ENCODE results near the gene LRRC32. TPM values are rescaled to one million over a fixed set of nuclear protein-coding genes. Genes with fewer than 3 reads are reported as not detected.
A peak's percentile ranks its signal among the peaks of the same experiment; 100 is the strongest.

The LRRC32 gene
- total and polyA plus RNA-seq, 9 of the 15 experiments (the other 6 are each of a cell fraction or from before 2014, with no cell fraction given): 0.10 to 0.50 (median 0.19) TPM; not detected in 5

DNA sequence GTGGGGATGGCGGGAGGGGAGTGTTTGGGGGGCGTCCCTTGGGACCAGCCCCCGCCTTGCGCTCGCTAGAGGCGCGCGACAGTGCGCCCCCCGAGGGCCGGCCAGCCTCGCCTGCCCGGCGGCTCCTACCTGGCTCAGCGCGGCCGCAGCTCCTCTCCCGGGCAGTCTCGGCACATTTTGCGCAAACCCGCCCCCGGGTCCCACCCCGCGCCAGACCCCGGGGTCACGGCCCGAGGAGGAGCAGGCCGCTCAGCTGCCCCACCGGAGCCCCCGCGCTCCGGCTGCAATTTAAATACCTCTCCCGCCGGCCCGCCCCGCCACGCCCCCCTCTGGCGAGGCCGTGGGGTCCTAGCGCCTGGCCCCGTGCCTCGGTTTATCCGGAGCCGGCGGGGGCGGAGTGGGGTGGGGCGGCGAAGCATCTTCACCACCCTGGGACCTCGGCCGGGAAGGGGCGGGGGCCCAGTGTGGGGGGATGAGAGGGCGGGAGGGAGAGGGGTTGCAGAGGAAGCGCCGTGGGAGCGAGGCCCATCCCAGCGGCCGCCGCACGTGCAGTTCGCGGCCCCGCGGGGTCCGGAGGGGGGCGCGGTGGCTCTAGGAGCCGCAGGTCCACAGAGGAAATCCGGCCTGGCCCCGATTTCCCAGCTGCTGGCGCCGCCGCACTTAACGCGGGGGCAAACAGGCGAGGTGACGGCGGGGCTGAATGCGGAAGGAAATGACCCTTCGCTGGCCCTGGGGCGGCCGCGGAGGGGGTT lies at the start of gene LRRC32 (continued):
- TF ChIP-seq SAP30 (IDR thresholded peaks at IDR 0.05; ENCODE audit: borderline replicate concordance, insufficient read depth, low read depth, low read length, poor library complexity, severe bottlenecking) (peak; percentile 3), SMAD3 (CRISPR knock-in tag; conservative IDR thresholded peaks at IDR 0.05) (no peak), ZNF780A (CRISPR knock-in tag; IDR thresholded peaks at IDR 0.05) (no peak), BACH1 (tag; IDR thresholded peaks at IDR 0.05) (no peak), ZBTB7A (IDR thresholded peaks at IDR 0.05; ENCODE audit: borderline replicate concordance, control insufficient read depth, low read depth, low read length) (peak; percentile 58; the same call in 1 of the 2 replicates), TEAD4 (IDR thresholded peaks at IDR 0.05; ENCODE audit: low read length) (no peak), TEAD4 (CRISPR knock-in tag; IDR thresholded peaks at IDR 0.05; ENCODE audit: borderline replicate concordance) (no peak), KDM1A (IDR thresholded peaks at IDR 0.05) (0 out of 4 replicates have a peak, but pooled peaks of 1 of the 2 experiments have one; percentile 6), PML (IDR thresholded peaks at IDR 0.05; ENCODE audit: low read length) (no peak), PYGO2 (tag; IDR thresholded peaks at IDR 0.05) (no peak), ZNF57 (CRISPR knock-in tag; IDR thresholded peaks at IDR 0.05) (no peak), ERF (CRISPR knock-in tag; IDR thresholded peaks at IDR 0.05) (no peak), MAFG (tag; conservative IDR thresholded peaks at IDR 0.05) (no peak), ZNF77 (CRISPR knock-in tag; IDR thresholded peaks at IDR 0.05) (no peak), WHSC1 (IDR thresholded peaks at IDR 0.05; ENCODE audit: low read length) (no peak), ZNF551 (CRISPR knock-in tag; IDR thresholded peaks at IDR 0.05) (no peak), ZNF140 (CRISPR knock-in tag; IDR thresholded peaks at IDR 0.05) (no peak), RBM25 (IDR thresholded peaks at IDR 0.05; ENCODE audit: low read depth, low read length, severe bottlenecking) (no peak), ARNT (IDR thresholded peaks at IDR 0.05) (no peak), KDM2B (CRISPR knock-in tag; IDR thresholded peaks at IDR 0.05) (no peak), PPARD (CRISPR knock-in tag; IDR thresholded peaks at IDR 0.05) (no peak), MECOM (CRISPR knock-in tag; IDR thresholded peaks at IDR 0.05) (no peak), PTBP1 (IDR thresholded peaks at IDR 0.05; ENCODE audit: low read depth, low read length) (no peak), ZNF24 (IDR thresholded peaks at IDR 0.05) (no peak), ZNF444 (CRISPR knock-in tag; IDR thresholded peaks at IDR 0.05) (no peak), ZC3H11A (IDR thresholded peaks at IDR 0.05; ENCODE audit: low read depth, low read length) (no peak), ARID1B (IDR thresholded peaks at IDR 0.05) (no peak), ZNF76 (CRISPR knock-in tag; IDR thresholded peaks at IDR 0.05; ENCODE audit: borderline replicate concordance) (no peak), KAT8 (IDR thresholded peaks at IDR 0.05; ENCODE audit: low read depth) (no peak)
- TF ChIP-seq, protein P1, sequence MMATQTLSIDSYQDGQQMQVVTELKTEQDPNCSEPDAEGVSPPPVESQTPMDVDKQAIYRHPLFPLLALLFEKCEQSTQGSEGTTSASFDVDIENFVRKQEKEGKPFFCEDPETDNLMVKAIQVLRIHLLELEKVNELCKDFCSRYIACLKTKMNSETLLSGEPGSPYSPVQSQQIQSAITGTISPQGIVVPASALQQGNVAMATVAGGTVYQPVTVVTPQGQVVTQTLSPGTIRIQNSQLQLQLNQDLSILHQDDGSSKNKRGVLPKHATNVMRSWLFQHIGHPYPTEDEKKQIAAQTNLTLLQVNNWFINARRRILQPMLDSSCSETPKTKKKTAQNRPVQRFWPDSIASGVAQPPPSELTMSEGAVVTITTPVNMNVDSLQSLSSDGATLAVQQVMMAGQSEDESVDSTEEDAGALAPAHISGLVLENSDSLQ (IDR thresholded peaks at IDR 0.05): no peak
- TF ChIP-seq, protein P2, sequence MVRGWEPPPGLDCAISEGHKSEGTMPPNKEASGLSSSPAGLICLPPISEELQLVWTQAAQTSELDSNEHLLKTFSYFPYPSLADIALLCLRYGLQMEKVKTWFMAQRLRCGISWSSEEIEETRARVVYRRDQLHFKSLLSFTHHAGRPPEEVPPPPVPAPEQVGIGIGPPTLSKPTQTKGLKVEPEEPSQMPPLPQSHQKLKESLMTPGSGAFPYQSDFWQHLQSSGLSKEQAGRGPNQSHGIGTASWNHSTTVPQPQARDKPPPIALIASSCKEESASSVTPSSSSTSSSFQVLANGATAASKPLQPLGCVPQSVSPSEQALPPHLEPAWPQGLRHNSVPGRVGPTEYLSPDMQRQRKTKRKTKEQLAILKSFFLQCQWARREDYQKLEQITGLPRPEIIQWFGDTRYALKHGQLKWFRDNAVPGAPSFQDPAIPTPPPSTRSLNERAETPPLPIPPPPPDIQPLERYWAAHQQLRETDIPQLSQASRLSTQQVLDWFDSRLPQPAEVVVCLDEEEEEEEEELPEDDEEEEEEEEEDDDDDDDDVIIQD (CRISPR knock-in tag; IDR thresholded peaks at IDR 0.05): no peak
